Omental fat pad (tissue), 4 donors: Measurements from ENCODE around the gene MPP3. TPM values are rescaled to one million over a fixed set of nuclear protein-coding genes. Genes with fewer than 3 reads are reported as not detected.
A peak's percentile ranks its signal among the peaks of the same experiment; 100 is the strongest.

ENCODE experiments used
- ATAC-seq: fragments of 150-250 bp; one replicate; pipeline ENCODE4 v1.9.1; 2016; ENCODE audit warnings: mild to moderate bottlenecking, moderate library complexity; ENCODE audit not compliant: low FRiP score
- DNase-seq: peaks from one replicate; pipeline ENCODE4 v3.0.0-alpha.2; 2019; ENCODE audit warnings: low spot score
- CTCF ChIP-seq, 3 donors: fragments of 450-650 bp; IDR thresholded peaks; one replicate each; pipeline ENCODE4 v1.5.1; 2016 to 2017; ENCODE audit warnings: antibody characterized with exemption in 3 of 3, mild to moderate bottlenecking in 3 of 3, moderate library complexity in 2 of 3
- total RNA-seq, 4 donors: library from RNA; depleted of rRNA; stranded (reverse); fragments of >200 nt; gene quantifications; one replicate each; pipeline ENCODE4 v1.1.0, GENCODE V29; 2016

Gene MPP3
- total RNA-seq, 4 donors from 2014 or later, result 13.2 to 27.9 (median 24.0) TPM

GRCh38 chr17:43767713-43768059, 65.3 kb downstream of the MPP3 start:
- ATAC-seq (no peak), DNase-seq (no peak)
- no peak for TF ChIP-seq CTCF (IDR thresholded peaks at IDR 0.05)

- ATAC-seq (no peak), DNase-seq (no peak)
- no peak for TF ChIP-seq CTCF (IDR thresholded peaks at IDR 0.05)
These were observed 65.8 kb downstream of the MPP3 start for GRCh38 chr17:43767053-43767712.

GRCh38 chr17:43766413-43767052, 66.4 kb downstream of the MPP3 start:
- ATAC-seq (no peak), DNase-seq (peak; percentile 71)
- TF ChIP-seq CTCF (IDR thresholded peaks at IDR 0.05), result no peak

- peak in 2 of 3 donors; percentile 36 to 98 for TF ChIP-seq CTCF (IDR thresholded peaks at IDR 0.05)
- DNase-seq, result peak; percentile 98
- ATAC-seq, result peak; percentile 85
These were observed 72.6 kb downstream of the MPP3 start for GRCh38 chr17:43760254-43760852.

DNA sequence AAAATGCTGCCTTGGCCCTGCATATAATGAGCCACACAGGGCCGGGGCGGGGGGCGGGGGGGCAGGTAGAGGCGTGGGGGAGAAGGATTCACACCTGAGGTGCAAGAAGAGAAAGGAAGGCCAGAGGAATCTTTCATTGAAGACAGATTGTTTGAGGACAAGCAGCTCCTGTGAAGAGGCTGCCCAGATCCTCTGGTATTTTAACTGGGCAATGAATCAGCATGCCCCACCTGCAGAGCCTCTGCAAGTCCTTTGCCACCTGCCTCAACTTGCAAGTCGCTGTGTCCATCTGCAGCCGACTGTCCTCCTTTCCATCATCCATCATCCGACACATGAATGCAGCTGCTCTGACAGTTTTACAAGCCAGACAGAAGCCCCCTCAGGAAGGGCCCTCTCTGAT, 73.1 kb downstream of the MPP3 start:
- DNase-seq (no peak), ATAC-seq (no peak)
- no peak for TF ChIP-seq CTCF (IDR thresholded peaks at IDR 0.05)

DNA sequence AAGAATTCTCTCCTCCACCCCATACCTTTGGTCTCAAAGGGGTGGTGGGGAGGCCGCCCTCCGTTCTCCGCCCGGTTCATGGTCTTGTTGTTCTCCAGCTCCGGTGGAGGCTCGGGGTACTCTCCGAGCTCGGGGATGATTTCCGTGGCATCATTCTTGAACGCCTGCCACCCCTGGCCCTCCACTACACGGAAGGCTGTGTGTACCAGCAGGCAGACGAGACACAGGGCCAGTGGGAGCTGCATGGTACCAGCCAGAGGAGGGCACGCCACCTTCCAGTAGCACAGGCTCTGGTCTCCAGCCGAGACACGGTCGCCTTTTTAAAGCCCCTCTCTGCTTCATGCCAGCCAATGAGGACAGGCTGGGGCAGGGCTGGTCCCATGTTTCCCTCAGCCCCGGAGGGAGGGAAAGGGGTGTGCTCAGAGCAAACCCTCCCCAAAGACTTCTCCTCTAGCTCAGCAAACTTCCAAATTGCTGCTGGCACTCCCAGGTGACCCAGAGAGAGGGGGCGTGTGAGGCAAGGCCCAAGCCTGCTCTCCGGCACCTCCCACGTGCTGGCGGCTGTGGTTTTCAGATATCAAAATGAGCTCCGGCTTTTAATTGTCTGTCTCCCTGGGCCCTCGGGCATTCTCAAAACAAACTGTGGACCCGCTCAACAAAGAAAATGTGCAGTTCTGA, 74.3 kb downstream of the MPP3 start, which contains the start of gene SOST:
Gene SOST (minus strand): TSS at position 295 of the 678 bp plus-strand sequence. CDS start 50 bp downstream, at position 245.
- no peak for DNase-seq
- TF ChIP-seq CTCF (IDR thresholded peaks at IDR 0.05), result no peak
- ATAC-seq, result no peak
